ENCODE data around the gene PGAP6. TPM values are rescaled to one million over a fixed set of nuclear protein-coding genes. Genes with fewer than 3 reads are reported as not detected.
"Not testable (repeated sequence)": the region's sequence is repeated elsewhere in the genome, so short reads cannot be mapped to it uniquely, and the experiment has no call there.

PGAP6 gene
- total and polyA plus RNA-seq, 2 donors (not counting 1 experiment from before 2014, with no cell fraction given), result 46.2 to 82.7 TPM

GRCh38 chr16:415170-415498 lies 33.4 kb upstream of the PGAP6 start:
- not testable (repeated sequence) for H3K4me2 ChIP-seq (ENCODE audit: extremely low read depth, insufficient read depth, low read length); H3K27ac ChIP-seq (ENCODE audit: insufficient read depth, low read length); H3K36me3 ChIP-seq (ENCODE audit: control insufficient read depth, insufficient read depth, low read length); H3K4me1 ChIP-seq (ENCODE audit: control insufficient read depth, extremely low read depth, insufficient read depth, low read length); H4K20me1 ChIP-seq (ENCODE audit: control insufficient read depth, extremely low read depth, insufficient read depth, low read length); H2AFZ ChIP-seq (ENCODE audit: low read length); H3K4me3 ChIP-seq (replicated peaks in 1 of 4; ENCODE audit: control extremely low read depth in 1 of 4, insufficient read depth in 1 of 4, low read depth in 3 of 4, low read length in 4 of 4); H3K9ac ChIP-seq (ENCODE audit: insufficient read depth, low read length); H3K79me2 ChIP-seq (ENCODE audit: control insufficient read depth, insufficient read depth, low read length); H3K27me3 ChIP-seq (ENCODE audit: control insufficient read depth, insufficient read depth, low read length); H3K9me3 ChIP-seq (ENCODE audit: control insufficient read depth, insufficient read depth, low read depth, low read length); DNase-seq (ENCODE audit: low read depth in 2 of 2)

GRCh38 chr16:414395-415169 lies 32.8 kb upstream of the PGAP6 start:
- Histone ChIP-seq H3K9ac (ENCODE audit: insufficient read depth, low read length) (no peak overlapping the region), H2AFZ (ENCODE audit: low read length) (no peak overlapping the region), H3K4me2 (ENCODE audit: extremely low read depth, insufficient read depth, low read length) (no peak overlapping the region), H4K20me1 (ENCODE audit: control insufficient read depth, extremely low read depth, insufficient read depth, low read length) (no peaks in the 10 kb centered on the region), H3K27me3 (ENCODE audit: control insufficient read depth, insufficient read depth, low read length) (no peaks in the 10 kb centered on the region), H3K4me1 (ENCODE audit: control insufficient read depth, extremely low read depth, insufficient read depth, low read length) (no peaks in the 10 kb centered on the region), H3K4me3 (replicated peaks in 1 of 4; ENCODE audit: control extremely low read depth in 1 of 4, insufficient read depth in 1 of 4, low read depth in 3 of 4, low read length in 4 of 4) (no peak overlapping the region), H3K27ac (ENCODE audit: insufficient read depth, low read length) (no peak overlapping the region), H3K9me3 (ENCODE audit: control insufficient read depth, insufficient read depth, low read depth, low read length) (no peaks in the 10 kb centered on the region), H3K36me3 (ENCODE audit: control insufficient read depth, insufficient read depth, low read length) (peaks cover 4% of the 10 kb centered on the region), H3K79me2 (ENCODE audit: control insufficient read depth, insufficient read depth, low read length) (no peaks in the 10 kb centered on the region)
- DNase-seq (ENCODE audit: low read depth in 2 of 2), result no peak
- TF ChIP-seq CTCF (conservative IDR thresholded peaks at IDR 0.05 in 1 of 2, IDR thresholded peaks at IDR 0.05 in 1 of 2; ENCODE audit: low read depth in 1 of 2, low read length in 2 of 2) (no peak), EZH2 (IDR thresholded peaks at IDR 0.05; ENCODE audit: low read length, missing control alignments) (no peak)

- TF ChIP-seq CTCF (conservative IDR thresholded peaks at IDR 0.05 in 1 of 2, IDR thresholded peaks at IDR 0.05 in 1 of 2; ENCODE audit: low read depth in 1 of 2, low read length in 2 of 2) (no peak), EZH2 (IDR thresholded peaks at IDR 0.05; ENCODE audit: low read length, missing control alignments) (no peak)
- no peaks in the 10 kb centered on the region for H3K27me3 ChIP-seq (ENCODE audit: control insufficient read depth, insufficient read depth, low read length)
- no peak for DNase-seq (ENCODE audit: low read depth in 2 of 2)
These were observed 29.9 kb upstream of the PGAP6 start for GRCh38 chr16:411576-412265.

More at GRCh38 chr16:411576-412265, 29.9 kb upstream of the PGAP6 start:
- Histone ChIP-seq H3K4me3 (replicated peaks in 1 of 4; ENCODE audit: control extremely low read depth in 1 of 4, insufficient read depth in 1 of 4, low read depth in 3 of 4, low read length in 4 of 4) (no peak overlapping the region), H2AFZ (ENCODE audit: low read length) (no peak overlapping the region), H3K9ac (ENCODE audit: insufficient read depth, low read length) (no peak overlapping the region), H3K27ac (ENCODE audit: insufficient read depth, low read length) (no peak overlapping the region), H3K4me2 (ENCODE audit: extremely low read depth, insufficient read depth, low read length) (no peak overlapping the region), H4K20me1 (ENCODE audit: control insufficient read depth, extremely low read depth, insufficient read depth, low read length) (no peaks in the 10 kb centered on the region), H3K36me3 (ENCODE audit: control insufficient read depth, insufficient read depth, low read length) (peaks cover 6% of the 10 kb centered on the region), H3K9me3 (ENCODE audit: control insufficient read depth, insufficient read depth, low read depth, low read length) (no peaks in the 10 kb centered on the region), H3K4me1 (ENCODE audit: control insufficient read depth, extremely low read depth, insufficient read depth, low read length) (no peaks in the 10 kb centered on the region), H3K79me2 (ENCODE audit: control insufficient read depth, insufficient read depth, low read length) (no peaks in the 10 kb centered on the region)

Measured in fibroblast of lung (primary cell).